GM06990 (cell line): ENCODE data around the gene SCRN1.

Experiments
- DNase-seq: peaks from one replicate; pipeline ENCODE4 v3.0.0-alpha.2; 2011; ENCODE audit not compliant: insufficient read length; ENCODE audit errors: extremely low read depth
- H3K27me3 ChIP-seq: replicated peaks from 2 replicates; pipeline ENCODE4 v1.6.0; 2011; ENCODE audit warnings: low read length; ENCODE audit not compliant: control insufficient read depth, insufficient read depth
- H3K36me3 ChIP-seq: 2 replicates; pipeline ENCODE4 v1.5.1; 2011; ENCODE audit warnings: low read length; ENCODE audit not compliant: control insufficient read depth, insufficient read depth
- H3K4me3 ChIP-seq: replicated peaks from 2 replicates; pipeline ENCODE4 v1.5.1; 2011; ENCODE audit warnings: low read depth, mild to moderate bottlenecking, control low read depth, low read length
- CTCF ChIP-seq: IDR thresholded peaks from 2 replicates; pipeline ENCODE4 v1.5.1; 2011; ENCODE audit warnings: low read length, control low read depth, mild to moderate bottlenecking, inconsistent platforms; ENCODE audit not compliant: insufficient read depth, poor library complexity, severe bottlenecking

Gene SCRN1

DNA sequence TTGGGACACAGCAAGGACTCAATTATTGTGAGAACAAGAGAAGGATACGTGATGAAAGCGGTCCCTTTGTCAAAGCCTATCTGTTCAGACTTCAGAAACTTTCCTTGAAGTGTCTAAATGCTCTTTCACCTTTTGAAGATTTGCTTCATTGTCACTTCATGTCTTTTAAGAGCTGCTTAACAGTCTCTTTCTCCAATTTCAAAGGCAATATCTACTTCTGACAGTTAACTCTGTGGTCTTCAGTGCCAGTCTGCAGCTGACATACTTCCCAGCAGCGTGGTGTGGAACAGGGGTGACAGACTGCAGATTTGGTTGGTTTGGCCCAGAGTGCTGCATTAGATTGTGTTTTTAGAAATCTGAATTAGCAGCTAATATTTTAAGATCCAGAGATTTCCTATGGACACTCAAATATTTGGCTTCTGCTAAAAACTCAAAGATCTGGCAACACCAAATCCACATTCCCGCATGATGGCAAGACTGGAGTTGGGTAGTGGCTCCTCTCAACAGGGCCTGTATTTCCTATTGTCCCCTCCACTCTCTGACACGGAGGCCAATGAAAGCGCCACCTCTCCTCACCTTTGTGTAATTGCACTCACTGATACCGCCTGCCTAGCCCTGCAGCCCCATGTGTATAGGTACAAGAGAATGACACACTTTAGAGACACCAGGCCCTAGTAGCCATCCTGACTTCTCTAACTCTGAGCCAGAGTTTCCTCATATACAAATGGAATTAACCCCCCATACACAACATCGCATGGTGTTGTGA, 11.5 kb downstream of the SCRN1 start:
- no peak for DNase-seq
- H3K4me3 ChIP-seq, result no peak overlapping the region
- TF ChIP-seq CTCF, result no peak
- H3K36me3 ChIP-seq, result no peaks in the 10 kb centered on the region
- no peaks in the 10 kb centered on the region for H3K27me3 ChIP-seq

- no peak for DNase-seq
- no peak for TF ChIP-seq CTCF
Measured at GRCh38 chr7:29976673-29977415, 12.8 kb downstream of the SCRN1 start.

GRCh38 chr7:29976266-29976665, 13.3 kb downstream of the SCRN1 start:
- DNase-seq, result no peak
- H3K4me3 ChIP-seq, result no peak overlapping the region
- TF ChIP-seq CTCF, result no peak
- H3K27me3 ChIP-seq, result no peaks in the 10 kb centered on the region
- H3K36me3 ChIP-seq, result no peaks in the 10 kb centered on the region

More at GRCh38 chr7:29976673-29977415, 12.8 kb downstream of the SCRN1 start:
- Histone ChIP-seq H3K36me3 (no peaks in the 10 kb centered on the region), H3K4me3 (no peak overlapping the region), H3K27me3 (no peaks in the 10 kb centered on the region)

DNA sequence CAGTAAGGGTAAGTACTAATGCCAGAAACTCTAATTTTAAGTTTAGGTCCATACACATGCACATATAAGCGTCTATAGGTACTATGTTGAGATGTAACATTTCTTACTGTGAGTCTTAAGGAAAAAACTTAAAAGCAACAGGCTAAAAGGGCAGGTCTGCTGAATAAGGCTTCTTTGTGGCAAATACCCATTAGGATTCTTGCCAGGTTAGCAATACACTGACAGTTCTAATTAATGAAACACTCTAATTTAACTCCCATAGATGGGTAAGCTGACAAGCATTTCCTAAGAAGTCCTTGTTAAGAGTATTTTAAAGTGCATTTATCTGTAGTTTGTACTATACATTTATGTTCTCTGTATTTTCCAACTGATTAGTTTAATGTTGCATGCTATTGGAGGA, 14.0 kb downstream of the SCRN1 start:
- Histone ChIP-seq H3K36me3 (no peaks in the 10 kb centered on the region), H3K27me3 (no peaks in the 10 kb centered on the region), H3K4me3 (no peak overlapping the region)
- DNase-seq, result no peak
- no peak for TF ChIP-seq CTCF

DNA sequence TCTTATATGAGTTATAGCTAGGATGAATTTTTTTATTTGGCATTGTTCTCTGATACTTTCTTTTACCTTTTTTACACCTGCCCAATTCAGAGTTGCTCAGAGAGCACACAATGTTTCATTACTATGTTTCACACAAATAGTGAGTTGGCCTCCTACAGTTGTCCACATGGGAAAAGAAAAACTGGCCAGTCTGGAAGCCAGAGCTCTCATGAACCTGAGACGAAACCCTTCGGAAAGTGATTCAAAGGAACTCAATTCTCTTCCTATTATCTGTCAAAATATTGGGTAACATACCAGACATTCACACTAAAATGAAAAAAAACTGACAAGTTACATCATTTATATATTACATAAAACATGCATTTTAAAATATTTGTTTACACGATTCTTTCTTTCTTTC, 15.3 kb downstream of the SCRN1 start:
- no peak for TF ChIP-seq CTCF
- DNase-seq, result no peak
- H3K4me3 ChIP-seq, result no peak overlapping the region
- H3K36me3 ChIP-seq, result no peaks in the 10 kb centered on the region; the same call in 1 of the 2 replicates
- no peaks in the 10 kb centered on the region for H3K27me3 ChIP-seq

DNA sequence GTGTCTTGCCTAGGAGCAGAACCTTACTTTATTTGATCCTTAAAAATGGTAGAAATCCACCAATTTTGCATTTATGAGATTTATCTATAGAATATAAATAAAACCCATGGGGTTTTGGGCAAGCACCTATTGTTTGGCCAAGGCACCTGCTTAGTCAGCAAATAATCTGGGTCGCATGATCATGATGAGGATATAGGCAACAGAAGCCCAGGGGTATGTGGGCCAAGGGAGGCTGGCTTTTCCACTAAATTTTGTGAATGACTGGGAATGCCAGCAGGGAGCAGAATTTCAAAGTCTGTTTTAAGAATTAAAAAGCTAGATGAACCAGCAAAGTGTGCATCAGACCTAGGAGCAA, 17.3 kb downstream of the SCRN1 start:
- H3K36me3 ChIP-seq, result peaks cover 4% of the 10 kb centered on the region
- TF ChIP-seq CTCF, result no peak
- DNase-seq, result no peak
- no peaks in the 10 kb centered on the region for H3K27me3 ChIP-seq
- no peak overlapping the region for H3K4me3 ChIP-seq
